Ureter (tissue), 1 donor: ENCODE results near the gene POMT2. TPM values are rescaled to one million over a fixed set of nuclear protein-coding genes. Genes with fewer than 3 reads are reported as not detected.
"Not testable (repeated sequence)": the region's sequence is repeated elsewhere in the genome, so short reads cannot be mapped to it uniquely, and the experiment has no call there.

Experiments used
- DNase-seq: peaks from one replicate; pipeline ENCODE4 v3.0.0-alpha.2; 2020; ENCODE audit warnings: low spot score
- total RNA-seq: library from RNA; stranded (reverse); gene quantifications from one replicate; pipeline ENCODE4 v1.2.4, GENCODE V29; 2023
- donor health status: DM: yes; HTN: yes; CAD: no.

The POMT2 gene
- total RNA-seq, 1 donor from 2014 or later, result 37.6 TPM

GRCh38 chr14:77324816-77325745 lies 4.4 kb upstream of the POMT2 start:
- DNase-seq, result no peak

GRCh38 chr14:77324289-77324688 lies 3.6 kb upstream of the POMT2 start:
- no peak for DNase-seq

- no peak for DNase-seq
Observed at GRCh38 chr14:77323571-77323970, 2.9 kb upstream of the POMT2 start.

GRCh38 chr14:77322951-77323350 lies 2.3 kb upstream of the POMT2 start:
- DNase-seq, result no peak

GRCh38 chr14:77322250-77322902 lies 1.7 kb upstream of the POMT2 start:
- DNase-seq, result no peak

- no peak for DNase-seq
Observed at GRCh38 chr14:77319422-77319821, 1.3 kb downstream of the POMT2 start.

- not testable (repeated sequence) for DNase-seq
Observed at GRCh38 chr14:77318756-77319155, 1.9 kb downstream of the POMT2 start.

GRCh38 chr14:77318006-77318553 lies 2.6 kb downstream of the POMT2 start:
- no peak for DNase-seq

GRCh38 chr14:77316872-77317301 lies 3.8 kb downstream of the POMT2 start:
- no peak for DNase-seq

- DNase-seq, result no peak
Observed at GRCh38 chr14:77316195-77316505, 4.5 kb downstream of the POMT2 start.

GRCh38 chr14:77314539-77315457 lies 5.9 kb downstream of the POMT2 start:
- no peak for DNase-seq

- no peak for DNase-seq
Observed at GRCh38 chr14:77314043-77314442, 6.6 kb downstream of the POMT2 start.

- no peak for DNase-seq
Observed at GRCh38 chr14:77313371-77313770, 7.3 kb downstream of the POMT2 start.

GRCh38 chr14:77311217-77311616 lies 9.5 kb downstream of the POMT2 start:
- no peak for DNase-seq

GRCh38 chr14:77310026-77310425 lies 10.7 kb downstream of the POMT2 start:
- no peak for DNase-seq

- no peak for DNase-seq
Observed at GRCh38 chr14:77309131-77309530, 11.6 kb downstream of the POMT2 start.

- DNase-seq, result no peak
Observed at GRCh38 chr14:77306851-77307496, 13.7 kb downstream of the POMT2 start.

- no peak for DNase-seq
Observed at GRCh38 chr14:77306416-77306815, 14.3 kb downstream of the POMT2 start.

GRCh38 chr14:77305696-77306095 lies 15.0 kb downstream of the POMT2 start:
- DNase-seq, result no peak

- DNase-seq, result peak; percentile 56
Observed at GRCh38 chr14:77303417-77304156, 17.1 kb downstream of the POMT2 start.

GRCh38 chr14:77302926-77303325 lies 17.8 kb downstream of the POMT2 start:
- no peak for DNase-seq
